GM12864 (cell line): ENCODE results near the gene KDM4C.

Experiments
- DNase-seq: peaks from one replicate; pipeline ENCODE4 v3.0.0-alpha.2; 2011; ENCODE audit warnings: low read depth
- H3K4me3 ChIP-seq: 2 replicates; pipeline ENCODE4 v1.5.1; 2011; ENCODE audit warnings: mild to moderate bottlenecking, low read depth, low read length, control low read depth
- TF ChIP-seq, protein P1 (sequence below): IDR thresholded peaks from 2 replicates; pipeline ENCODE4 v1.5.1; 2011; ENCODE audit warnings: low read depth, mild to moderate bottlenecking, moderate library complexity, low read length, control low read depth, inconsistent platforms; ENCODE audit errors: missing control alignments

Gene KDM4C

DNA sequence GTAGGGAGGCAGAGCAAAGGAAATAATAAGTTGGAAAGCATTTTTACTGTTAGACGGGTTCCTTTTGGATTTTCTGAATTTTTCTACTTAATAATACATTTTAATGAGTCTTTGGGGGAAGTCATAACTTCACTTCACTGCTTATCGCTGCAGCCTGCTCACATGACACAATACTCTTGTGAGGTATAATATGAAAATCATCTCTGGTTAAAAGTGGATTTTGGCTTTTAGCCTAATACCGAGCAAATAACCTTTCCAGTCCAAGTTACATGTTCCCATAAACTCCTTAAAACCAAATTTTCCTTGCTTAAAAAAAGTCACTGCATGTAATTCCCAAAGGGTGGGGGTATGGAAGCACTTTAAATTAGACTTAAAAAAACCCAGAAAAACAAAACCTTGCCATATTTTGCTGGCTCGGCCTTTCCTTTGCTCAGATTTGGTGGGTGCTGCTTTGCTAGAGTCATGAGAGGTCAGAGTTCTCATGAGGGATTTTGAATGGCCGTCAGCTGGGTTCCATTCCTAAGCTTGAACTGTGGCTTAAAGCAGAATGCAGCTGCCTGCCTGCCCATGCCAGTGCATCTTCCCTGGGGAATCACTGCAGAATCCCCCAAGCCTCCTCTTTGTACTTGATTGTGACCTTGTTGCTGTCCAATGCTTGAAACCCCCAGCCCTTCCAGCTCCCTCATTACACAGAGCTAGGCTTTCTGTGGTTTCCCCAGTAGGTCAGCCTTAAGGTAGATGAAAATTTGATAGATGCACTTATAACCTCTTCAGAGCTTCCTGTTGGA is 331.8 kb downstream of the KDM4C start:
- no peak for DNase-seq

DNA sequence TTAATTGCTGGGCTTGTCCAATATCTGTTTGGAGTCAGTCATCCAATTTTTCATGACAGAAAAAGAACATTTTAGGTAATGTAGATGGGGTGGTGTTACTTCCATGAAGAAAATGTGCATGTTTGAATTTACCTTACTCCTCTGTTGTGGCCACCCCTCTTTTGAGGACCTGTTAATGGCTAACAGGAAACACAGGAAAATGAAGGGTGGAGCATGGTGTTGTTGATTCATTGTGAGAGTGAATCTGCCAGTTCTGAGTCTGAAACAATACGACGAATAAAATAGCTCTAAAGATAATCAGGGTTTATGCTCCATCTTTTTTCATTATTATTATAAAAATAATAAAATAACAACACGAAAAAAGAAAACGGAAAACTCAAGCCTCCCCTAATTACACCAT is 335.3 kb downstream of the KDM4C start:
- TF ChIP-seq, protein P1, sequence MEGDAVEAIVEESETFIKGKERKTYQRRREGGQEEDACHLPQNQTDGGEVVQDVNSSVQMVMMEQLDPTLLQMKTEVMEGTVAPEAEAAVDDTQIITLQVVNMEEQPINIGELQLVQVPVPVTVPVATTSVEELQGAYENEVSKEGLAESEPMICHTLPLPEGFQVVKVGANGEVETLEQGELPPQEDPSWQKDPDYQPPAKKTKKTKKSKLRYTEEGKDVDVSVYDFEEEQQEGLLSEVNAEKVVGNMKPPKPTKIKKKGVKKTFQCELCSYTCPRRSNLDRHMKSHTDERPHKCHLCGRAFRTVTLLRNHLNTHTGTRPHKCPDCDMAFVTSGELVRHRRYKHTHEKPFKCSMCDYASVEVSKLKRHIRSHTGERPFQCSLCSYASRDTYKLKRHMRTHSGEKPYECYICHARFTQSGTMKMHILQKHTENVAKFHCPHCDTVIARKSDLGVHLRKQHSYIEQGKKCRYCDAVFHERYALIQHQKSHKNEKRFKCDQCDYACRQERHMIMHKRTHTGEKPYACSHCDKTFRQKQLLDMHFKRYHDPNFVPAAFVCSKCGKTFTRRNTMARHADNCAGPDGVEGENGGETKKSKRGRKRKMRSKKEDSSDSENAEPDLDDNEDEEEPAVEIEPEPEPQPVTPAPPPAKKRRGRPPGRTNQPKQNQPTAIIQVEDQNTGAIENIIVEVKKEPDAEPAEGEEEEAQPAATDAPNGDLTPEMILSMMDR: no peak
- H3K4me3 ChIP-seq: no peak overlapping the region
- no peak for DNase-seq

More for the DNA sequence above, 331.8 kb downstream of the KDM4C start:
- no peak overlapping the region for H3K4me3 ChIP-seq
- TF ChIP-seq, protein P1: no peak

DNA sequence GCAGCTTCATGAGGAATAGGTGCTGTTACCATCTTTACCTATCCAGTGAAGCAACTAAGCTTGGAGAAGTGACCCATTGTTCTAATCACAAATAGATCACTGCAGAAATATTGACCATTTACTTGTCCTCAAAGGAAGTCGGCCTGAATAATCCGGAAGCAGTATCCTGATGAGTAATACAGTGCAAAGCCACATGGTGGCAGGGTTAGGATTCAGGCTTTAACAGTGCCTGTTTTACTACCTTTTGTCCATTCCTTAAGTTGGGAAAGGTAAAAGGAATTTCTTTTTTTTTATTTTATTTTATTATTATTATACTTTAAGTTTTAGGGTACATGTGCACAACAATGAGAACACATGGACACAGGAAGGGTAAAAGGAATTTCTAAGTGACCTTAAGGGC is 336.3 kb downstream of the KDM4C start:
- TF ChIP-seq, protein P1: no peak
- H3K4me3 ChIP-seq: no peak overlapping the region
- no peak for DNase-seq

DNA sequence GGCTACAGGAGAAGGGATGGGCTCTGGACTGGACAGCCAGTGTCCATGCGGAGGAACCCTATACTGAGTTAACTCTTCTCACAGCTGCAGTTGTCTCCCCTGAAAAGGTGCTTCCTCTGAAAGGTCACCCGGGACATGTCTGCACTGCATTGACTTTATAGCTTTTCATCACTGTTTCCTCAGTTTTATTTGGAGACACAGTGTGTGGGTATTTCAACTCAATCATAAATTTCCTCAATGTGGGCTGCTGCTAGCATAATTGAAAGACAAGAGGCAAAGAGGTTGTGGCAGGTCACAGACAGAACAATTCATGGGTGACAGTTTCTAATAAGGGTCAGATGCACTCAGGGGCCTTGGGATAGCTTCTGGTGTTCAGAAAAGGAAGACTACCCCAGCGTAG is 336.8 kb downstream of the KDM4C start:
- no peak for DNase-seq
- TF ChIP-seq, protein P1: no peak
- no peak overlapping the region for H3K4me3 ChIP-seq

DNA sequence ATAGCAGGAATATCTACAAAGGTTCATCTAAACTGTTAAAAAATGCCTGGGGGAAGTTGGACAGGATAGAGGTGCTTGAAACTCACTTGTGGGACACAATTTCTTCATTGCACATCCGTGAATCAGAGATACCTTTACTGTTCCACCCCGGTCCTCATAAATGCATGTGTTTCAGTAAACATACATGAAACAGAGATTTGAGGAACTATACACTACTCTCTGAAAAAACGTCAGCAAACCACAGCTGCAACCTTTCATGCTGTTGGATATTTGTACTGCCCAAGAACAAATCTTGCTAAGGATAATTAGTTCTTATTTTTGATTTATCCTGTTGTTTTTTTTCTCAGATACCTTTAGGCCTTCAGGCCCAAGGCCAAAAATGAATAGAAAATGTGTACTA is 337.3 kb downstream of the KDM4C start:
- no peak overlapping the region for H3K4me3 ChIP-seq
- DNase-seq: no peak
- TF ChIP-seq, protein P1: no peak

DNA sequence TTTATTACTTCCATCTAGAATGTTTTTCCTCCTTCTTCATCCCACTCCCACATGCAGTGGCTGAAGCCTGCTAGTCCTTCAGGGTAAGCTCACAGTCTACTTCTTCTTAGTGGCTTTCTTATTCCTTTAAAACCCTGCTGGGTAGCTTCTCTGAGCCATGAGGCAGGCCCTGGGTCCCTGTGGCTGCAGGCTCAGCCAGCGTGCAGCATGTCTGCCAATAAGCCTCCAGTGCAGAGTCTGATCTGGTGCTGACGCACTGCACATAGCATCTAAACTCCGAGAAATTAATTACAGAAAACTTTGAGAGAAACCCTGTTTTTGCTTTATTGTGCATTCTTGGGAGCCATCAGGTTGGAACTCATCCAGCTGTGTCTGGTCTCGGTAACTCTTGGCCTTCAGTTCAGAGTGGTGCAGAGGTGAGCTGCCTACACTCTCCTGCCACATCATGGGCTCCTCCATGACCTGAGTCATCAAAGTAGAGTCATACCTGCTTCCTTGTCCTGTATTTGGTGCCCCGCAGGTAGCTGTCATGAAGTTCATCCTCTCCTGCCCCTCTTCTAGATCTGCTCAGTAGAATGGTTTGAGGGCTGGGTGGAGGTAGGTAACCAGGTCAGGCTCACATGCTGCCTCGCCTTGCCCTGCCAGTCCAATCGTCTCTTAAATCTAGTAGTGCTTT is 339.4 kb downstream of the KDM4C start:
- no peak overlapping the region for H3K4me3 ChIP-seq
- TF ChIP-seq, protein P1: no peak
- DNase-seq: no peak
